ENCODE measurements around the gene SLC35F3.

The SLC35F3 gene

GRCh38 chr1:234281826-234282489 is 377.5 kb downstream of the SLC35F3 start:
- H3K9me3 Mint-ChIP-seq = no peaks in the 10 kb centered on the region
- H3K4me1 Mint-ChIP-seq = no peaks in the 10 kb centered on the region
- H3K27ac Mint-ChIP-seq = no peak overlapping the region
- H3K4me3 Mint-ChIP-seq = no peak overlapping the region
- peaks cover 15% of the 10 kb centered on the region for H3K27me3 Mint-ChIP-seq (ENCODE audit: low read depth)
- no peaks in the 10 kb centered on the region for H3K36me3 Mint-ChIP-seq (ENCODE audit: low read depth)
- no peak for TF ChIP-seq CTCF (IDR thresholded peaks at IDR 0.05; ENCODE audit: unreplicated experiment in 3 of 3)

DNA sequence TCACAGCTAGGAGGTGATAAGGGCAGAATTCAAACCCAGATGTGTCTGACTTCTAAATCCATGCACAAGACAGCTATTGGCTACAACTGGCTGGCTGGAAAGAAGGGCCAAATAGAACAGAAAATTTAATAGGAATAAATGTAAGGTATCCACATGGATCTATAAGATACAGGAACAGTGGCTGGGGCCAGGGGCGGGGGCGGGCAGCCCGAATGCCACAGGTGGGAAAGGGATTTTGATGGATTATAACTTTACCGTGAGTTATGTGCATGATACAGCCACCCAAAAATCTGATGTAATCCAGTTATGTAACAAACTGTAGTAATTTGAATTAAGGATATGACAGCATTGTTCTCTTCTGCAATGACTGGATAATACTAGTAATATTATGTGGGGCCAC is 381.7 kb downstream of the SLC35F3 start:
- no peak for TF ChIP-seq CTCF (IDR thresholded peaks at IDR 0.05; ENCODE audit: unreplicated experiment in 3 of 3)
- Mint-ChIP-seq H3K4me3 (no peak overlapping the region), H3K9me3 (peaks cover 17% of the 10 kb centered on the region), H3K36me3 (ENCODE audit: low read depth) (no peaks in the 10 kb centered on the region), H3K27me3 (ENCODE audit: low read depth) (peaks cover 15% of the 10 kb centered on the region), H3K4me1 (no peaks in the 10 kb centered on the region), H3K27ac (no peak overlapping the region)

GRCh38 chr1:234288946-234289345 is 384.5 kb downstream of the SLC35F3 start:
- H3K27me3 Mint-ChIP-seq (ENCODE audit: low read depth) = peaks cover 19% of the 10 kb centered on the region
- no peak overlapping the region for H3K4me3 Mint-ChIP-seq
- H3K4me1 Mint-ChIP-seq = peaks cover 4% of the 10 kb centered on the region
- H3K36me3 Mint-ChIP-seq (ENCODE audit: low read depth) = no peaks in the 10 kb centered on the region
- TF ChIP-seq CTCF (IDR thresholded peaks at IDR 0.05; ENCODE audit: unreplicated experiment in 3 of 3) = no peak
- peaks cover 17% of the 10 kb centered on the region for H3K9me3 Mint-ChIP-seq
- H3K27ac Mint-ChIP-seq = no peak overlapping the region

GRCh38 chr1:234289538-234290305 is 385.2 kb downstream of the SLC35F3 start:
- no peaks in the 10 kb centered on the region for H3K36me3 Mint-ChIP-seq (ENCODE audit: low read depth)
- peaks cover 17% of the 10 kb centered on the region for H3K9me3 Mint-ChIP-seq
- peaks cover 16% of the 10 kb centered on the region for H3K27me3 Mint-ChIP-seq (ENCODE audit: low read depth)
- no peak overlapping the region for H3K27ac Mint-ChIP-seq
- H3K4me3 Mint-ChIP-seq = no peak overlapping the region
- H3K4me1 Mint-ChIP-seq = peaks cover 12% of the 10 kb centered on the region
- TF ChIP-seq CTCF (IDR thresholded peaks at IDR 0.05; ENCODE audit: unreplicated experiment in 3 of 3) = no peak

GRCh38 chr1:234292011-234292410 is 387.5 kb downstream of the SLC35F3 start:
- no peaks in the 10 kb centered on the region for H3K36me3 Mint-ChIP-seq (ENCODE audit: low read depth)
- H3K4me1 Mint-ChIP-seq = peaks cover 32% of the 10 kb centered on the region
- no peak for TF ChIP-seq CTCF (IDR thresholded peaks at IDR 0.05; ENCODE audit: unreplicated experiment in 3 of 3)
- peaks cover 17% of the 10 kb centered on the region for H3K9me3 Mint-ChIP-seq
- H3K4me3 Mint-ChIP-seq = no peak overlapping the region
- no peak overlapping the region for H3K27ac Mint-ChIP-seq
- peaks cover 13% of the 10 kb centered on the region for H3K27me3 Mint-ChIP-seq (ENCODE audit: low read depth)

Measured in nephron (organoid).